ENCODE data around the gene SRRM2. TPM values are rescaled to one million over a fixed set of nuclear protein-coding genes. Genes with fewer than 3 reads are reported as not detected.

SRRM2 gene
- total and polyA plus RNA-seq, 2 experiments from 2014 or later, result 42.6 to 202 TPM

DNA sequence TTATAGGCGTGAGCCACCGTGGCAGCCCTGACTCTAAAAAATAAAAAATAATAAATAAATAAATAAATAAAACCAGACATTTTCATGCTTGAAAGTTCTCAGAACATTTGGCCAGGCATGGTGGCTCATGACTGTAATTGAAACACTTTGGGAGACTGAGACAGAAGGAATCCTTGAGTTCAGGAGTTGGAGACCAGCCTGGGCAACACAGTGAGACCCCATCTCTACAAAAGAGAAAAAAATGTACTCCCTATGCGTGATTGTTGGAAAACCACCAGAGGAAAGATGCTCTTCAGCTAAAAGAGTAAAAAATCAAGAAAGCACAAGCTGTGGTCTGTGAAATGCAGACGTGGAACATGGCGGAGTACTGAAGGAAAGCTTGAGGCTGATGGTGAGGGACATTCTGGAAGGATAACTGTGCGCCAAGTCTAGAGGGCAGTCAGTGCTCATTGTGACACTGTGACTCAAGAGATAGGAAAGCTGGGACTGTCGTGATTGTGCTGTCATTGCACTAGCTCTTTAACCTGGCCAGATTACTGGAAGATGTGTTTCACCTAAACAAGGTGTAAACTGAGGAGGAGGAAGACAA is 28.3 kb upstream of the SRRM2 start:
- Histone ChIP-seq H3K4me3 (no peak overlapping the region), H3K9ac (no peak overlapping the region), H4K20me1 (ENCODE audit: insufficient read depth) (no peaks in the 10 kb centered on the region), H3K9me2 (ENCODE audit: insufficient read depth) (no peaks in the 10 kb centered on the region), H3K27ac (no peak overlapping the region), H2AFZ (no peak overlapping the region), H3K4me1 (ENCODE audit: insufficient read depth) (0 out of 2 replicates have a peak, but pooled peaks cover 3% of the 10 kb centered on the region), H3K27me3 (replicated peaks; ENCODE audit: insufficient read depth) (no peaks in the 10 kb centered on the region), H3F3A (ENCODE audit: insufficient read depth) (no peaks in the 10 kb centered on the region), H3K36me3 (ENCODE audit: low read depth) (no peaks in the 10 kb centered on the region), H3K4me2 (ENCODE audit: unreplicated experiment) (no peak overlapping the region), H3K79me2 (ENCODE audit: insufficient read depth) (no peaks in the 10 kb centered on the region), H3K9me3 (ENCODE audit: low read depth) (no peaks in the 10 kb centered on the region)
- no peak for TF ChIP-seq EZH2phosphoT487 (IDR thresholded peaks at IDR 0.05; ENCODE audit: insufficient read depth, low read depth)
- no peak for TF ChIP-seq EZH2 (IDR thresholded peaks at IDR 0.05; ENCODE audit: insufficient read depth, poor library complexity, severe bottlenecking)
- DNase-seq, result no peak
- 63 to 66% methylated on average over 7 of the region's 7 CpGs for WGBS, 2 experiments (ENCODE audit: low coverage in 1 of 2, low lambda C conversion rate in 2 of 2, missing lambda C conversion rate in 2 of 2)
- in situ Hi-C loops (cut with MboI), result no loop called here

DNA sequence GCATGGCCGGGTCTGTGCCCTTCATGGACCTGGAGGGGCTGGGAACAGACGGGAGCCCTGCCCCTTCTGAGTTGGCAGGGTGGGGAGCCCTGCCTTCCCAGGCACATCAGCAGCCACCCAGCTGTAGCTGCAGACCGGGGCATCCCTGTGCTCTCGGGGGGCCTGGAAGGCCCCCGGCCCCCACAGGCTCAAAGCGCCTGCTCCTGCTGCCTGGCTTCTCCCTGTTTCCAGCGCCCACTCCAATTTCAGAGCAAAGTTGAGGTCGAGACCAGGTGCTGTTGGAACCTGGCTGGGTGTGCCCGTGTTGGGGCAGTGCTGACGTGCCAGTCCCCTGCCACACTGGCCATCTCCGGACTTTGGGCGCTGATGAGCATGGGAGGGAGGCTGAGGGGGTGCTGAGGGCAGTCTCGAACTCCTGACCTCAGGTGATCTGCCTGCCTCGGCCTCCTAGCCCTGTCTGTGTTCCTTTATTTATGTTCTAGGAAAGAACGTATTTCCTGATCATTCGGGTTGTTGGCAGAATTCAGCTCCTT is 27.6 kb upstream of the SRRM2 start:
- H3K27me3 ChIP-seq (replicated peaks; ENCODE audit: insufficient read depth), result no peaks in the 10 kb centered on the region
- H3K4me3 ChIP-seq, result no peak overlapping the region
- no peaks in the 10 kb centered on the region for H3K9me2 ChIP-seq (ENCODE audit: insufficient read depth)
- in situ Hi-C loops (cut with MboI), result no loop called here
- no peak overlapping the region for H3K27ac ChIP-seq
- H2AFZ ChIP-seq, result no peak overlapping the region
- no peak for DNase-seq
- 58 to 62% methylated on average over 16 of the region's 16 CpGs for WGBS, 2 experiments (ENCODE audit: low coverage in 1 of 2, low lambda C conversion rate in 2 of 2, missing lambda C conversion rate in 2 of 2)
- H3K9ac ChIP-seq, result no peak overlapping the region
- TF ChIP-seq EZH2phosphoT487 (IDR thresholded peaks at IDR 0.05; ENCODE audit: insufficient read depth, low read depth) (no peak), EZH2 (IDR thresholded peaks at IDR 0.05; ENCODE audit: insufficient read depth, poor library complexity, severe bottlenecking) (no peak)
- no peaks in the 10 kb centered on the region for H3K36me3 ChIP-seq (ENCODE audit: low read depth)
- H3K79me2 ChIP-seq (ENCODE audit: insufficient read depth), result no peaks in the 10 kb centered on the region
- H3K4me1 ChIP-seq (ENCODE audit: insufficient read depth), result 0 out of 2 replicates have a peak, but pooled peaks cover 3% of the 10 kb centered on the region
- no peaks in the 10 kb centered on the region for H3K9me3 ChIP-seq (ENCODE audit: low read depth)
- H4K20me1 ChIP-seq (ENCODE audit: insufficient read depth), result no peaks in the 10 kb centered on the region
- no peaks in the 10 kb centered on the region for H3F3A ChIP-seq (ENCODE audit: insufficient read depth)
- no peak overlapping the region for H3K4me2 ChIP-seq (ENCODE audit: unreplicated experiment)

DNA sequence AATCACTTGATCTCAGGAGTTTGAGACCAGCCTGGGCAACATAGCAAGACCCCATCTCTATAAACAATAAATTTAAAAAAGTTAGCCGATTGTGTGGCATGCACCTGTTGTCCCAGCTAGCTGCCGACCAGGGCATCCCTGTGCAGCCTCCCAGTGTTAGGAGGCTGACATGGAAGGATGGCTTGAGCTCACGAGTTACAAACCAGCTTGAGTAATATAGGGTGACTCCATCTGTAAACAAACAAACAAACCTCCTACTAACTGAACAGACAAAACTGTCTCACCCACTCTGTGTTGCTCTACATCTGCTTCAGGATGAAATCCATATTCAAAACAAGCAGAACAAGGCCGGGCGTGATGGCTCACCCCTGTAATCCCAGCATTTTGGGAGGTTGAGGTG is 25.5 kb upstream of the SRRM2 start:
- 77% methylated on average over 5 of the region's 5 CpGs for WGBS, 2 experiments (ENCODE audit: low coverage in 1 of 2, low lambda C conversion rate in 2 of 2, missing lambda C conversion rate in 2 of 2)

DNA sequence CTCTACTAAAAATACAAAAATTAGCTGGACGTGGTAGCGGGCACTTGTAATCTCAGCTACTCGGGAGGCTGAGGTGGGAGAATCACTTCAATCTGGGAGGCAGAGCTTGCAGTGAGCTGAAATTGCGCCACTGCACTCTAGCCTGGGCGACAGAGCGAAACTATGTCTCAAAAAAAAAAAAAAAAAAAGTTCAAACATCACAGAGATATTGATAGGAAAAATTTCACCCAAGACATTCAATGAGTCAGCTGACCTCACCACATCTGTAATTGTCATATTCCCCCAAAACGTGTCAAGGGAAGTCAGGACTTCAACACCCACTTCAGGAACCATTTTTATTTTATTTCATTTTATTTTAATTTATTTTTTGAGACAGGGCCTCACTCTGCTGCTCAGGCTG is 24.4 kb upstream of the SRRM2 start:
- DNase-seq, result no peak
- Histone ChIP-seq H3K9me2 (ENCODE audit: insufficient read depth) (no peaks in the 10 kb centered on the region), H4K20me1 (ENCODE audit: insufficient read depth) (no peaks in the 10 kb centered on the region), H3F3A (ENCODE audit: insufficient read depth) (no peaks in the 10 kb centered on the region), H3K36me3 (ENCODE audit: low read depth) (no peaks in the 10 kb centered on the region), H3K9ac (no peak overlapping the region), H3K4me1 (ENCODE audit: insufficient read depth) (0 out of 2 replicates have a peak, but pooled peaks cover 3% of the 10 kb centered on the region), H3K9me3 (ENCODE audit: low read depth) (no peaks in the 10 kb centered on the region), H2AFZ (no peak overlapping the region), H3K4me3 (no peak overlapping the region), H3K27me3 (replicated peaks; ENCODE audit: insufficient read depth) (no peaks in the 10 kb centered on the region), H3K4me2 (ENCODE audit: unreplicated experiment) (no peak overlapping the region), H3K27ac (no peak overlapping the region), H3K79me2 (ENCODE audit: insufficient read depth) (no peaks in the 10 kb centered on the region)
- 78 to 79% methylated on average over 7 of the region's 7 CpGs for WGBS, 2 experiments (ENCODE audit: low coverage in 1 of 2, low lambda C conversion rate in 2 of 2, missing lambda C conversion rate in 2 of 2)
- TF ChIP-seq EZH2phosphoT487 (IDR thresholded peaks at IDR 0.05; ENCODE audit: insufficient read depth, low read depth), result no peak
- no peak for TF ChIP-seq EZH2 (IDR thresholded peaks at IDR 0.05; ENCODE audit: insufficient read depth, poor library complexity, severe bottlenecking)
- in situ Hi-C loops (cut with MboI), result no loop called here

More for the DNA sequence above, 25.5 kb upstream of the SRRM2 start:
- Histone ChIP-seq H3K9me2 (ENCODE audit: insufficient read depth) (no peaks in the 10 kb centered on the region), H3K79me2 (ENCODE audit: insufficient read depth) (no peaks in the 10 kb centered on the region), H3K27ac (no peak overlapping the region), H3K4me2 (ENCODE audit: unreplicated experiment) (no peak overlapping the region), H3K36me3 (ENCODE audit: low read depth) (no peaks in the 10 kb centered on the region), H2AFZ (no peak overlapping the region), H3K4me3 (no peak overlapping the region), H3F3A (ENCODE audit: insufficient read depth) (no peaks in the 10 kb centered on the region), H3K9ac (no peak overlapping the region), H3K27me3 (replicated peaks; ENCODE audit: insufficient read depth) (no peaks in the 10 kb centered on the region), H3K9me3 (ENCODE audit: low read depth) (no peaks in the 10 kb centered on the region), H4K20me1 (ENCODE audit: insufficient read depth) (no peaks in the 10 kb centered on the region), H3K4me1 (ENCODE audit: insufficient read depth) (0 out of 2 replicates have a peak, but pooled peaks cover 3% of the 10 kb centered on the region)
- in situ Hi-C loops (cut with MboI), result no loop called here
- DNase-seq, result no peak
- TF ChIP-seq EZH2phosphoT487 (IDR thresholded peaks at IDR 0.05; ENCODE audit: insufficient read depth, low read depth) (no peak), EZH2 (IDR thresholded peaks at IDR 0.05; ENCODE audit: insufficient read depth, poor library complexity, severe bottlenecking) (no peak)

Data from GM23248 (cell line).